ENCODE measurements around the gene EIF1B.

The EIF1B gene

DNA sequence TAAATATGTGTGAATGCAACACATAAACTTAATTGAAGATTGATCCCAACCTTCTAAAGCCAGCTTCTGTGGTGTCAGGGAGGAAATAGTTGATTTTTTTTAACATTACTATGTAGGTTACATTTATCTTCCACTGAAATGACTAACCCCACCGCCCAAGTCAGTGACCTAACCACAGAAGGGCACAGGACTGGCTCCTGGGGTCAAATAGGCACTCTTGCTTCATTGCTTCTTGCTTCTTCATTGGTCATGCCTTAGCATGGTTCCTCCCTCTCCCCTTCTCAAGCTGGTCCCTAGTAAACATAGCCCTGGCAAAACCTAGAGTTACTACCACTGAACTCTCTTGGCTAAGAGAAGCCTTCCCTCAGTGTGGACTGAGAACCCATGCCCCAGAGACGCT lies 12.3 kb downstream of the EIF1B start:
- Mint-ChIP-seq H3K27me3 (ENCODE audit: low read depth) (peaks cover 4% of the 10 kb centered on the region), H3K36me3 (ENCODE audit: low read depth) (no peaks in the 10 kb centered on the region), H3K27ac (no peak overlapping the region), H3K4me1 (no peaks in the 10 kb centered on the region), H3K4me3 (no peak overlapping the region), H3K9me3 (no peaks in the 10 kb centered on the region)
- TF ChIP-seq, protein P1, sequence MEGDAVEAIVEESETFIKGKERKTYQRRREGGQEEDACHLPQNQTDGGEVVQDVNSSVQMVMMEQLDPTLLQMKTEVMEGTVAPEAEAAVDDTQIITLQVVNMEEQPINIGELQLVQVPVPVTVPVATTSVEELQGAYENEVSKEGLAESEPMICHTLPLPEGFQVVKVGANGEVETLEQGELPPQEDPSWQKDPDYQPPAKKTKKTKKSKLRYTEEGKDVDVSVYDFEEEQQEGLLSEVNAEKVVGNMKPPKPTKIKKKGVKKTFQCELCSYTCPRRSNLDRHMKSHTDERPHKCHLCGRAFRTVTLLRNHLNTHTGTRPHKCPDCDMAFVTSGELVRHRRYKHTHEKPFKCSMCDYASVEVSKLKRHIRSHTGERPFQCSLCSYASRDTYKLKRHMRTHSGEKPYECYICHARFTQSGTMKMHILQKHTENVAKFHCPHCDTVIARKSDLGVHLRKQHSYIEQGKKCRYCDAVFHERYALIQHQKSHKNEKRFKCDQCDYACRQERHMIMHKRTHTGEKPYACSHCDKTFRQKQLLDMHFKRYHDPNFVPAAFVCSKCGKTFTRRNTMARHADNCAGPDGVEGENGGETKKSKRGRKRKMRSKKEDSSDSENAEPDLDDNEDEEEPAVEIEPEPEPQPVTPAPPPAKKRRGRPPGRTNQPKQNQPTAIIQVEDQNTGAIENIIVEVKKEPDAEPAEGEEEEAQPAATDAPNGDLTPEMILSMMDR (IDR thresholded peaks at IDR 0.05; ENCODE audit: unreplicated experiment in 3 of 3) = no peak

DNA sequence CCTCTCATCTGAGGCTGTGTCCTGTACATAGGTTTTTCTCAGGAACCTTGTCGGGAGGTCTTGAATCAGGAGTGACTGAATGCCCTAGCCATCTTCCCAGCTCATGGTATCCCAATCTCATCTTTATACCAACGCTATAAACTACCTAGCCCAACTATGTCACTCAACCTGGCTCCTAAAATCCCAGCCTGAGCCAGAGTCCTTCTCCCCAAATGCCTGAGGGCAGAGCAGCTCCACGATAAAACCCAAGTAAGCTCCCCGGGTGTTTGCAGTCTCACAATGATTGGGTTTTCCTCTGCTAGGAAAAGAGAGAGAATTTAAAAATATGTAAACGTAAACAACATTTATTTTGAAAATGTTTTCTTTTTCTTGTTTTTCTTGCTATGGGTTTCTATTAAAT lies 14.4 kb downstream of the EIF1B start:
- Mint-ChIP-seq H3K36me3 (ENCODE audit: low read depth) (no peaks in the 10 kb centered on the region), H3K9me3 (no peaks in the 10 kb centered on the region), H3K4me3 (no peak overlapping the region), H3K27me3 (ENCODE audit: low read depth) (peaks cover 4% of the 10 kb centered on the region), H3K27ac (no peak overlapping the region), H3K4me1 (no peaks in the 10 kb centered on the region)
- TF ChIP-seq, protein P1 (IDR thresholded peaks at IDR 0.05; ENCODE audit: unreplicated experiment in 3 of 3) = no peak

DNA sequence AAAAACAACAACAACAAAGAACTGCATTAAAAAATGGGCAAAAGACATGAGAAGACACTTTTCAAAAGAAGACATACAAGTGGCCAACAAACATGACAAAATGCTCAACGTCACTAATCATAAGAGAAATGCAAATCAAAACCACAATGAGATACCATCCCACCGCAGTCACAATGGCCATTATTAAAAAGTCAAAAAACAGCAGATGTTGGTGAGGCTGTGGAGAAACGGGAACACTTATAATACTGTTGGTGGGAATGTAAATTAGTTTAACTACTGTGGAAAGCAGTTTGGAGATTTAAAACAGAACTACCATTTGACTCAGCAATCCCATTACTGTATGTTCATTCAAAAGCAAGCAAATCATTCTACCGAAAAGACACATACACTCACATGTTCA lies 15.1 kb downstream of the EIF1B start:
- Mint-ChIP-seq H3K4me1 (no peaks in the 10 kb centered on the region), H3K36me3 (ENCODE audit: low read depth) (no peaks in the 10 kb centered on the region), H3K4me3 (no peak overlapping the region), H3K27ac (no peak overlapping the region), H3K27me3 (ENCODE audit: low read depth) (peaks cover 4% of the 10 kb centered on the region), H3K9me3 (no peaks in the 10 kb centered on the region)
- TF ChIP-seq, protein P1 (IDR thresholded peaks at IDR 0.05; ENCODE audit: unreplicated experiment in 3 of 3) = no peak

DNA sequence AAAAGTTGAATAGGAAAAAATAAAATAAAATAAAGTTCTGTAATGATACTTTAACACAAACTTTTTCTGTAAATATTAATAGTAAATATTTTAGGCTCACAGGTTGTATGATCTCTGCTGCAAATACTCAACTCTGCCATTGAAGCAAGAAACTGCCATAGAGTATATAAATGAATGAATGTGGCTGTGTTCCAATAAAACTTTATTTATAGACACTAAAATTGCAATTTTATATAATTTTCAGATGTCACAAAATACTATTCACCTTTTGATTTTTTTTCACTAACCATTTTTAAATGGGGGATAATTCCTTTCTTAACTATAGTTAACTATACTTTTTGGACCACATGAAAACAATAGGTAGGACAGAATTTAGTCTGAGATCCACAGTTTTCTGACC lies 16.0 kb downstream of the EIF1B start:
- H3K4me3 Mint-ChIP-seq = no peak overlapping the region
- H3K36me3 Mint-ChIP-seq (ENCODE audit: low read depth) = no peaks in the 10 kb centered on the region
- H3K4me1 Mint-ChIP-seq = no peaks in the 10 kb centered on the region
- H3K27ac Mint-ChIP-seq = no peak overlapping the region
- TF ChIP-seq, protein P1 (IDR thresholded peaks at IDR 0.05; ENCODE audit: unreplicated experiment in 3 of 3) = no peak
- H3K27me3 Mint-ChIP-seq (ENCODE audit: low read depth) = peaks cover 4% of the 10 kb centered on the region
- no peaks in the 10 kb centered on the region for H3K9me3 Mint-ChIP-seq

DNA sequence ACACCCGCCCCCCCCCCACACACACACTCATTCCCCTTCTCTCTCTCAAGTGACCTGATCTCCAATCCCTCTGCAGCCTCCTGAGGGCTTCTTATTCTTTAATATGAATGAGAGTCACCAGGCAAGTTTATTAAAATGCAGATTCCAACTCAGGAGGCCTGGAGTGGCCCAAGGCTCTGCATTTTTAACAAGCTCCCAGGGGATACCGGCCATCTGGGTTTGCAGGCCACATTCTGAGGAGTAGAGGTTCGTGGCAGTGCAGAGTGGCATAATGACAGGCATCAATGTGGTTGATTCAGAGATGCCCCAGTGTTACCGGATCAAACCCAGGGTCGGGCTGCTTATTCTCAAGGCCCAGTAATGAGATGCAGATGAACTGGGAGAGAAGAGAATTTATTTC lies 18.9 kb downstream of the EIF1B start:
- Mint-ChIP-seq H3K27me3 (ENCODE audit: low read depth) (peaks cover 4% of the 10 kb centered on the region), H3K9me3 (no peaks in the 10 kb centered on the region), H3K36me3 (ENCODE audit: low read depth) (no peaks in the 10 kb centered on the region), H3K27ac (peak overlapping the region; percentile 96 to 97 (median 97)), H3K4me1 (peaks cover 9% of the 10 kb centered on the region), H3K4me3 (no peak overlapping the region)
- TF ChIP-seq, protein P1 (IDR thresholded peaks at IDR 0.05; ENCODE audit: unreplicated experiment in 3 of 3) = no peak

DNA sequence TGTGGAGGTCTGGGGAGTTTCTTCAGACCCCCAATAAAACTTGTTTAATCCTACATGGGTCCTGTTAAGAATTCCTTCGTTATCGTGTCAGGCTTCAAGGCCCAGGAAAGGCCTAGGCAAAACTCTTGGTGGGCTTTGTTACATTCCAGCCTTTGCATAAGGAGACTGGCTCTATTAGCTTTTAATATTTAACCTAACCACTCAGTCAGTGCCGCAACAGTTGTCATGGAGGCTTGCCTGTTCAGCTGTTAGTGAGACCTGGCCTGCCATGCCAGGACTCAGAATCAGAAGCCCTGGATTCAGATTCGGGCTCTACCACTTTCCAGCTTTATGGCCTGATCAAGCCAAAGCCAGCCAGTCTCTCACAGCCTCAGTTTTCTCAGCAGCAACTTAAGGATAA lies 19.6 kb downstream of the EIF1B start:
- TF ChIP-seq, protein P1 (IDR thresholded peaks at IDR 0.05; ENCODE audit: unreplicated experiment in 3 of 3) = no peak
- H3K4me3 Mint-ChIP-seq = no peak overlapping the region
- peaks cover under 1% of the 10 kb centered on the region for H3K27me3 Mint-ChIP-seq (ENCODE audit: low read depth)
- H3K4me1 Mint-ChIP-seq = peaks cover 10% of the 10 kb centered on the region
- H3K36me3 Mint-ChIP-seq (ENCODE audit: low read depth) = no peaks in the 10 kb centered on the region
- H3K9me3 Mint-ChIP-seq = no peaks in the 10 kb centered on the region
- H3K27ac Mint-ChIP-seq = peak overlapping the region; percentile 96 to 97 (median 97)

All from nephron (organoid).